ENCODE measurements around the gene SGIP1. TPM values are rescaled to one million over a fixed set of nuclear protein-coding genes. Genes with fewer than 3 reads are reported as not detected.

The SGIP1 gene
- total RNA-seq, 1 experiment from 2014 or later: not detected

DNA sequence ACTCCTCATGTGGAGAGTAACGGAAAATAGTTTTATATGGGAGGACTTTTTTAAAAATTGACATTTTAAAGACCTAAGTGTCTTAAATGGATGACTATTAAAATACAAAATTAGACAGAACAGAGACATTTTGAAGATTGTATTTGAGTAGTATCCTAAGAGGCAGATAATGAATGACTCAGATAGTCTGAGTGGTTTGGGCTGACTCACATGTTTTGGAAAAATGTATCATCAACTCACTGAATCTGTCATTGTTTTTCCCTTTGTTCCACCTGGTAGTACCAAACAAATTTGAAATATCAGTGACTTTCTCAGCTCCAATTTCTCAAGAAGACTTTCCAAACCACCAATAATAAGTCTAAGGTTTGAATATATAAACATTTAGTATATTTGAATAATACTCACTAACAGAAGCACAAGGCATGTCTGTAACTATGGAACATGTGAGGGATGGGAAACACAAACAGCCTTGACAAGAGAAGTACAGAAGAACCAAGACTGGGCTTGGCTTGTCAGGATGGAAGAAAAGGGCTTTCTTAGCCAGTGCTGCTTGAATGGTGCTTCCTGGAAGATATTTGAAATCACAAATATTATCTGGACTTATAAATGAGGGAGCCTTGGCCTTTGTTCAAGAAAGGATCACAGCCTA is 90.6 kb downstream of the SGIP1 start:
- no peaks in the 10 kb centered on the region for H3K9me2 ChIP-seq (replicated peaks; ENCODE audit: low read length)
- H3K4me3 ChIP-seq (ENCODE audit: low read length): no peak overlapping the region
- H3K27me3 ChIP-seq (ENCODE audit: low read length): no peaks in the 10 kb centered on the region
- no TSS peak for BruUV-seq (replicated peaks)
- DNase-seq (peak; percentile 48), ATAC-seq (no peak)
- H4K20me1 ChIP-seq (ENCODE audit: low read length): no peaks in the 10 kb centered on the region
- H3K79me2 ChIP-seq (ENCODE audit: low read length): no peaks in the 10 kb centered on the region
- POLR2A ChIA-PET (ENCODE audit: unreplicated experiment): no interaction called here
- H3K4me1 ChIP-seq (ENCODE audit: insufficient read depth, low read length): peaks cover 10% of the 10 kb centered on the region; the same call in 1 of the 2 replicates
- no peak overlapping the region for H3K4me2 ChIP-seq (ENCODE audit: low read length)
- no peaks in the 10 kb centered on the region for H3F3A ChIP-seq (ENCODE audit: low read length, unreplicated experiment)
- CTCF ChIA-PET: no interaction called here
- no peak overlapping the region for H2AFZ ChIP-seq (ENCODE audit: low read length)
- intact Hi-C loops (cut with micrococcal nuclease): no loop called here
- TF ChIP-seq EZH2phosphoT487 (IDR thresholded peaks at IDR 0.05; ENCODE audit: borderline replicate concordance, low read length): no peak
- TF ChIP-seq EZH2 (IDR thresholded peaks at IDR 0.05; ENCODE audit: low read length, unreplicated experiment): no peak
- H3K9ac ChIP-seq (ENCODE audit: low read length): no peak overlapping the region
- H3K9me3 ChIP-seq (ENCODE audit: low read length): peaks cover 3% of the 10 kb centered on the region; the same call in 1 of the 2 replicates
- no peaks in the 10 kb centered on the region for H3K36me3 ChIP-seq (ENCODE audit: low read depth, low read length)
- H3K27ac ChIP-seq (ENCODE audit: low read length): no peak overlapping the region

DNA sequence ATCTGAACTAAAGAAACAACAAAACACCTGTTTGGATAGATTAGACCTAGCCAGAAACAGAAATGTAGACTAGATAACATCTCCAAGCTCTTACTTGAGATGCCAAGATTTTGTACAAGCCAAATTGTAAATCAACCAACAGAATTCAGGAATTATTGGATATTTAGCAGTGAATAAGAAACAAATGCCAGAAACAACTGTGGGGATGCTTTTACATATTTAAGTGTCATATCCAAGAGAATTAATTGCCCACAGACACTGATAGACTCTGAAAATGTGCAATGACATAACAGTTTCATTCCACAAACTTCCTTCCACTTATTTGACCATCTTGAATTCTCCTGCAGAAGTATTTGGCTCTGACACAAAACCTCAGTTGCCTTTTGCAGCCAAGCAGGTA is 92.3 kb downstream of the SGIP1 start:
- no peak overlapping the region for H3K4me2 ChIP-seq (ENCODE audit: low read length)

DNA sequence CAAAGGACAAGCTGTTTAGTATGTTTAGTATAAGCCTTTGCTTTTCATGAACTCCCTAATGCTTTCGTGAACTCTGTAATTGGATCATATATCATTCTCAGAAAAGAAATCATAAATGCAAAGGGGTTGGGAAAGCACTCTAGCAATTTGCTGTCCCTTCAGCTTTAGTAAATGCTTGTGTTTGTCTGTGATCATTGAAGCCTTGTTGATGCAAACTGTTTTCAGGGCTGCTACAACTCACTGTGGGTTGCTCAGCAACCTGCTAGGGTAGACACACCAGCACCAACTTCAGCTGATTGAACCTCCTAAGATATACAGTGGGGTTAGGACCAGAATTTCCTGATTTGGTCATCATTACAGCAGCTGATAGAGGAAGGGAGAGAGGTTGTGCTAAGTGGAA is 95.0 kb downstream of the SGIP1 start:
- H3K27me3 ChIP-seq (ENCODE audit: low read length): peaks cover 16% of the 10 kb centered on the region; the same call in 1 of the 2 replicates
- ChIA-PET POLR2A (ENCODE audit: unreplicated experiment) (no interaction called here), CTCF (no interaction called here)
- no peaks in the 10 kb centered on the region for H4K20me1 ChIP-seq (ENCODE audit: low read length)
- H3K4me3 ChIP-seq (ENCODE audit: low read length): no peak overlapping the region
- H3K9me3 ChIP-seq (ENCODE audit: low read length): no peaks in the 10 kb centered on the region
- DNase-seq: no peak
- H3F3A ChIP-seq (ENCODE audit: low read length, unreplicated experiment): no peaks in the 10 kb centered on the region
- H3K27ac ChIP-seq (ENCODE audit: low read length): no peak overlapping the region
- no peak overlapping the region for H3K4me2 ChIP-seq (ENCODE audit: low read length)
- H2AFZ ChIP-seq (ENCODE audit: low read length): no peak overlapping the region
- ATAC-seq: no peak
- peaks cover 9% of the 10 kb centered on the region; the same call in 1 of the 2 replicates for H3K4me1 ChIP-seq (ENCODE audit: insufficient read depth, low read length)
- BruUV-seq (replicated peaks): no TSS peak
- TF ChIP-seq CTCF (conservative IDR thresholded peaks at IDR 0.05; ENCODE audit: low read depth, low read length) (no peak), EZH2 (IDR thresholded peaks at IDR 0.05; ENCODE audit: low read length, unreplicated experiment) (no peak), EZH2phosphoT487 (IDR thresholded peaks at IDR 0.05; ENCODE audit: borderline replicate concordance, low read length) (no peak)
- H3K9me2 ChIP-seq (replicated peaks; ENCODE audit: low read length): no peaks in the 10 kb centered on the region
- no peaks in the 10 kb centered on the region for H3K36me3 ChIP-seq (ENCODE audit: low read depth, low read length)
- H3K79me2 ChIP-seq (ENCODE audit: low read length): no peaks in the 10 kb centered on the region
- H3K9ac ChIP-seq (ENCODE audit: low read length): no peak overlapping the region
- intact Hi-C loops (cut with micrococcal nuclease): no loop called here

More for the DNA sequence above, 92.3 kb downstream of the SGIP1 start:
- H3K36me3 ChIP-seq (ENCODE audit: low read depth, low read length): no peaks in the 10 kb centered on the region
- no peak for TF ChIP-seq CTCF (conservative IDR thresholded peaks at IDR 0.05; ENCODE audit: low read depth, low read length)
- TF ChIP-seq EZH2phosphoT487 (IDR thresholded peaks at IDR 0.05; ENCODE audit: borderline replicate concordance, low read length): no peak
- TF ChIP-seq EZH2 (IDR thresholded peaks at IDR 0.05; ENCODE audit: low read length, unreplicated experiment): no peak
- H3F3A ChIP-seq (ENCODE audit: low read length, unreplicated experiment): no peaks in the 10 kb centered on the region
- H3K9me2 ChIP-seq (replicated peaks; ENCODE audit: low read length): no peaks in the 10 kb centered on the region
- ATAC-seq (no peak), DNase-seq (no peak)
- H3K9me3 ChIP-seq (ENCODE audit: low read length): no peaks in the 10 kb centered on the region
- H3K79me2 ChIP-seq (ENCODE audit: low read length): no peaks in the 10 kb centered on the region
- ChIA-PET CTCF (no interaction called here), POLR2A (ENCODE audit: unreplicated experiment) (no interaction called here)
- H2AFZ ChIP-seq (ENCODE audit: low read length): no peak overlapping the region
- intact Hi-C loops (cut with micrococcal nuclease): no loop called here
- H3K4me1 ChIP-seq (ENCODE audit: insufficient read depth, low read length): peaks cover 10% of the 10 kb centered on the region; the same call in 1 of the 2 replicates
- no peaks in the 10 kb centered on the region for H4K20me1 ChIP-seq (ENCODE audit: low read length)
- no peak overlapping the region for H3K9ac ChIP-seq (ENCODE audit: low read length)
- H3K4me3 ChIP-seq (ENCODE audit: low read length): no peak overlapping the region
- no peaks in the 10 kb centered on the region; the same call in 1 of the 2 replicates for H3K27me3 ChIP-seq (ENCODE audit: low read length)
- BruUV-seq (replicated peaks): no TSS peak
- H3K27ac ChIP-seq (ENCODE audit: low read length): no peak overlapping the region

All from PC-3 (cell line).